ENCODE results near the gene IL1RAPL1. TPM values are rescaled to one million over a fixed set of nuclear protein-coding genes. Genes with fewer than 3 reads are reported as not detected.

The IL1RAPL1 gene
- 0.10 TPM in 1 of 2 replicates, not detected in the other for total RNA-seq (2014; rRNA removed; shearing (Covaris generic); ENCODE audit: low replicate concordance)

- no peaks in the 10 kb centered on the region for H3K27me3 ChIP-seq
- peak within 1 kb of the TSS; percentile 57 for H3K4me3 ChIP-seq
- peak; percentile 16 for DNase-seq
- no peaks in the 10 kb centered on the region for H3K36me3 ChIP-seq
- no peaks in the 10 kb centered on the region for H3K9me3 ChIP-seq
These were observed at the start of gene IL1RAPL1 for GRCh38 chrX:28586981-28587551. Gene IL1RAPL1, plus strand, starts transcription at chrX:28587446.

GRCh38 chrX:28542791-28543190 lies 44.5 kb upstream of the IL1RAPL1 start:
- Histone ChIP-seq H3K4me3 (no peak overlapping the region), H3K9me3 (no peaks in the 10 kb centered on the region), H3K27me3 (no peaks in the 10 kb centered on the region), H3K36me3 (no peaks in the 10 kb centered on the region)
- no peak for DNase-seq

- no peak overlapping the region for H3K4me3 ChIP-seq
- no peaks in the 10 kb centered on the region for H3K27me3 ChIP-seq
- DNase-seq, result no peak
- no peaks in the 10 kb centered on the region for H3K9me3 ChIP-seq
- H3K36me3 ChIP-seq, result no peaks in the 10 kb centered on the region
These were observed 37.4 kb upstream of the IL1RAPL1 start for GRCh38 chrX:28549838-28550237.

- Histone ChIP-seq H3K4me3 (no peak overlapping the region), H3K36me3 (no peaks in the 10 kb centered on the region), H3K27me3 (no peaks in the 10 kb centered on the region), H3K9me3 (no peaks in the 10 kb centered on the region)
- DNase-seq, result no peak
These were observed 36.8 kb upstream of the IL1RAPL1 start for GRCh38 chrX:28550331-28550872.

GRCh38 chrX:28552322-28552721 lies 34.9 kb upstream of the IL1RAPL1 start:
- DNase-seq, result peak; percentile 1
- H3K36me3 ChIP-seq, result no peaks in the 10 kb centered on the region
- no peaks in the 10 kb centered on the region for H3K9me3 ChIP-seq
- no peak overlapping the region for H3K4me3 ChIP-seq
- H3K27me3 ChIP-seq, result no peaks in the 10 kb centered on the region

- H3K9me3 ChIP-seq, result no peaks in the 10 kb centered on the region
- DNase-seq, result no peak
- H3K36me3 ChIP-seq, result no peaks in the 10 kb centered on the region
- H3K27me3 ChIP-seq, result no peaks in the 10 kb centered on the region
- no peak overlapping the region for H3K4me3 ChIP-seq
These were observed 34.1 kb upstream of the IL1RAPL1 start for GRCh38 chrX:28552882-28553829.

- Histone ChIP-seq H3K27me3 (no peaks in the 10 kb centered on the region), H3K36me3 (no peaks in the 10 kb centered on the region), H3K4me3 (no peak overlapping the region), H3K9me3 (no peaks in the 10 kb centered on the region)
- DNase-seq, result no peak
These were observed 11.1 kb upstream of the IL1RAPL1 start for GRCh38 chrX:28576117-28576516.

- Histone ChIP-seq H3K36me3 (no peaks in the 10 kb centered on the region), H3K4me3 (no peak overlapping the region), H3K27me3 (no peaks in the 10 kb centered on the region), H3K9me3 (no peaks in the 10 kb centered on the region)
- no peak for DNase-seq
These were observed 5.7 kb upstream of the IL1RAPL1 start for GRCh38 chrX:28581522-28581921.

GRCh38 chrX:28582511-28582910 lies 4.7 kb upstream of the IL1RAPL1 start:
- no peaks in the 10 kb centered on the region for H3K9me3 ChIP-seq
- no peaks in the 10 kb centered on the region for H3K36me3 ChIP-seq
- H3K4me3 ChIP-seq, result no peak overlapping the region
- no peaks in the 10 kb centered on the region for H3K27me3 ChIP-seq
- DNase-seq, result peak; percentile 29

- no peaks in the 10 kb centered on the region for H3K9me3 ChIP-seq
- no peak for DNase-seq
These were observed 3.2 kb upstream of the IL1RAPL1 start for GRCh38 chrX:28584025-28584424.

GRCh38 chrX:28585767-28586166 lies 1.5 kb upstream of the IL1RAPL1 start:
- no peaks in the 10 kb centered on the region for H3K9me3 ChIP-seq
- H3K4me3 ChIP-seq, result no peak overlapping the region
- DNase-seq, result no peak
- H3K27me3 ChIP-seq, result no peaks in the 10 kb centered on the region
- no peaks in the 10 kb centered on the region for H3K36me3 ChIP-seq

More at GRCh38 chrX:28584025-28584424, 3.2 kb upstream of the IL1RAPL1 start:
- H3K4me3 ChIP-seq, result no peak overlapping the region
- no peaks in the 10 kb centered on the region for H3K27me3 ChIP-seq
- no peaks in the 10 kb centered on the region for H3K36me3 ChIP-seq

- Histone ChIP-seq H3K4me3 (peak overlapping the region; percentile 57), H3K27me3 (no peaks in the 10 kb centered on the region), H3K9me3 (no peaks in the 10 kb centered on the region), H3K36me3 (no peaks in the 10 kb centered on the region)
- no peak for DNase-seq
These were observed 960 bp upstream of the IL1RAPL1 start for GRCh38 chrX:28586286-28586685.

GRCh38 chrX:28589046-28589445 lies 1.8 kb downstream of the IL1RAPL1 start:
- no peaks in the 10 kb centered on the region for H3K27me3 ChIP-seq
- H3K36me3 ChIP-seq, result no peaks in the 10 kb centered on the region
- no peak overlapping the region; the same call in 1 of the 2 replicates for H3K4me3 ChIP-seq
- no peak for DNase-seq
- H3K9me3 ChIP-seq, result no peaks in the 10 kb centered on the region

- H3K27me3 ChIP-seq, result no peaks in the 10 kb centered on the region
- no peak overlapping the region for H3K4me3 ChIP-seq
- DNase-seq, result no peak
These were observed 3.1 kb downstream of the IL1RAPL1 start for GRCh38 chrX:28590396-28590795.

GRCh38 chrX:28591542-28591941 lies 4.3 kb downstream of the IL1RAPL1 start:
- Histone ChIP-seq H3K36me3 (no peaks in the 10 kb centered on the region), H3K4me3 (no peak overlapping the region), H3K27me3 (no peaks in the 10 kb centered on the region), H3K9me3 (no peaks in the 10 kb centered on the region)
- no peak for DNase-seq

More at GRCh38 chrX:28590396-28590795, 3.1 kb downstream of the IL1RAPL1 start:
- Histone ChIP-seq H3K36me3 (no peaks in the 10 kb centered on the region), H3K9me3 (no peaks in the 10 kb centered on the region)

- Histone ChIP-seq H3K4me3 (no peak overlapping the region), H3K36me3 (no peaks in the 10 kb centered on the region), H3K9me3 (no peaks in the 10 kb centered on the region), H3K27me3 (no peaks in the 10 kb centered on the region)
- DNase-seq, result no peak
These were observed 8.1 kb downstream of the IL1RAPL1 start for GRCh38 chrX:28595346-28595745.

GRCh38 chrX:28599957-28600356 lies 12.7 kb downstream of the IL1RAPL1 start:
- no peaks in the 10 kb centered on the region for H3K36me3 ChIP-seq
- no peak overlapping the region for H3K4me3 ChIP-seq
- no peak for DNase-seq
- no peaks in the 10 kb centered on the region for H3K27me3 ChIP-seq
- no peaks in the 10 kb centered on the region for H3K9me3 ChIP-seq

Data from MG63 (cell line).